AG10803 (cell line): ENCODE measurements around the gene PLVAP.

Experiments
- DNase-seq: peaks from one replicate; pipeline ENCODE4 v3.0.0; 2010; ENCODE audit warnings: low read depth
- H3K4me3 ChIP-seq: 2 replicates; pipeline ENCODE4 v1.5.1; 2011; ENCODE audit warnings: mild to moderate bottlenecking, low read length, control low read depth
- TF ChIP-seq, protein P1 (sequence below): conservative IDR thresholded peaks from 2 replicates; pipeline ENCODE4 v1.5.1; 2011; ENCODE audit warnings: mild to moderate bottlenecking, low read length, control low read depth, inconsistent platforms

The PLVAP gene

DNA sequence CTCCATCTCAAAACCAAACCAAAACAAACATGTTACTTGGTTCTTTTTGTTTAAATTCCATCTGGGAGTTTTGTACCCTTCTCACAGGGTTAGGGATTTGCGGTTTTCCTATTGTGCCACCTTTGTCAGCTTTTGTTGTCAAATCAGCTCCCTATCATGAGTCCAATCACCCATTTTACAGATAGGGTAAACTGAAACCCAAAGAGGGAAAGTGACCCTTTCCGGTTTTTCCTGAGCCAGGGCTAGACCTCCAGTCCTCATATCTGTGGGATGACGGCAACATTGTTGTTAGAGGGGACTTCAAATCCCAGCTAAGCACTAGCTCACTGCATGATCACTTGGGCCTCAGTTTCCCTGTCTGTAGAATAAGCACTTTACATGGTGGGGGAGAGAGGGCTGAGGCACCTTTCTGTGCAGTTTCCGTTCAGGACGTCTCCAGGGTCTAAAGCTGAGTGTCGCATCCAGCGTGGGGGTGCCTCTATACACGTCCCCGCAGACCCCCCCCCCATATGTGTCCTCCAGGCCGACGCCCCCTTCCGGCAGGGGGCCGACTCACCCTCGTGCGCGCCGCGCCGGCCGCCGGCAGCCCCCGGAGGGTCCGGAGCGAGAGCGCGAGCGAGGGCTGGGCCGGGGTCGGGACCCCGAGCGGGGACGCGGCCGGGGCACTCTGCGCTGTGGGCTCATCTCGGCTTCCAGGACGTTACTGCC is 13.0 kb upstream of the PLVAP start:
- peak overlapping the region; percentile 70 for H3K4me3 ChIP-seq
- no peak for DNase-seq
- TF ChIP-seq, protein P1, sequence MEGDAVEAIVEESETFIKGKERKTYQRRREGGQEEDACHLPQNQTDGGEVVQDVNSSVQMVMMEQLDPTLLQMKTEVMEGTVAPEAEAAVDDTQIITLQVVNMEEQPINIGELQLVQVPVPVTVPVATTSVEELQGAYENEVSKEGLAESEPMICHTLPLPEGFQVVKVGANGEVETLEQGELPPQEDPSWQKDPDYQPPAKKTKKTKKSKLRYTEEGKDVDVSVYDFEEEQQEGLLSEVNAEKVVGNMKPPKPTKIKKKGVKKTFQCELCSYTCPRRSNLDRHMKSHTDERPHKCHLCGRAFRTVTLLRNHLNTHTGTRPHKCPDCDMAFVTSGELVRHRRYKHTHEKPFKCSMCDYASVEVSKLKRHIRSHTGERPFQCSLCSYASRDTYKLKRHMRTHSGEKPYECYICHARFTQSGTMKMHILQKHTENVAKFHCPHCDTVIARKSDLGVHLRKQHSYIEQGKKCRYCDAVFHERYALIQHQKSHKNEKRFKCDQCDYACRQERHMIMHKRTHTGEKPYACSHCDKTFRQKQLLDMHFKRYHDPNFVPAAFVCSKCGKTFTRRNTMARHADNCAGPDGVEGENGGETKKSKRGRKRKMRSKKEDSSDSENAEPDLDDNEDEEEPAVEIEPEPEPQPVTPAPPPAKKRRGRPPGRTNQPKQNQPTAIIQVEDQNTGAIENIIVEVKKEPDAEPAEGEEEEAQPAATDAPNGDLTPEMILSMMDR, result no peak; the same call in 1 of the 2 replicates

DNA sequence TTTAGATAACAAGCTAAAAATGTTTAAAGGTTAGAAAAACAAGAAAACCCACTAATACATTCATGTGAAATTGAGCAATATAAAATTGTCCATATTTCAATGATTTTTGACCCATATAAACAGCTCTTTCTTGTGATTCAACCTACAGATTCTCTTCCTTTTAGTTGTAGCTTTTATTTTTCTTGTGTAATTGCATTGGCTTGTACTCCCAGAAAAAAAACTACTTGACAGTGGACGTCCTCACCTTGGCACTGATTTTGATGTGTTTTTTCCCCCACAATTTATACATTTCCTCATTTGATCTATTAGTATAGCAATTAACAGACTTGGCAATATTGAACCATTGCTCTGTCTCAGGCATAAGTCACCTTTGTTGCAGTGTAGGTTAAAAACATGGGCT is 12.1 kb upstream of the PLVAP start:
- H3K4me3 ChIP-seq, result no peak overlapping the region
- no peak for DNase-seq
- TF ChIP-seq, protein P1, result no peak

DNA sequence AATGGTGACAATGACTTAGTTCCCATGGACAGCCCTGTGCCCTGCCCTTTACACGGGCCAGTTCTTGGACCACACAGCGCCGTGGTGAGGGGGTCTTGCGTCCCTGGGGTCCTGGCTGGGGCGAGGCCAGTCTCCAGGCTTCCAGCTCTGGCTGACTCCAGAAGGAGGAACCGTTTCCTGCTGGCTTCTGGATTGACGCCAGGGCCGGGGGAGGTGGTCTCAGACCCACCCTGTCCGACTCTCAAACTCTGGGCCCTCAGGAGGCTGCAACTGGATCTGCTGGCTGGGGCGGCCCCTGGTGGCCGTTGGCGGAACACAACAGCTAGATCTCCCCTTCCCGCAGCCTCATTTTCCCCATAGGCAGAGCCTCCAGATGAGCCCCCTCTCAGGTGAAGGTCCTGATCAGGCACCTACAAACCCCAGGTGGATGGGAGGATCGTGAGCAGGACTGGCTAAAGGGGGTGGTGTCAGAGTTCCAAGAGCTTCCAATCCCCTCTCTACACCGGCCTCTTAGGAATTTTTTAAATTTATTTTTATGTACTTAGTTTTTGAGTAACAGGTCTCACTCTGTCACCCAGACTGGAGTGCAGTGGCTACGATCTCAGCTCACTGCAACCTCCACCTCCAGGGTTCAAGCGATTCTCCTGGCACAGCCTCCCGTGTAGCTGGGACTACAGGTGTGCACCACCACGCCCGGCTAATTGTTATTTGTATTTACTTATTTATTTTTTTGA is 8.9 kb upstream of the PLVAP start:
- peak; percentile 23 for DNase-seq
- H3K4me3 ChIP-seq, result no peak overlapping the region
- TF ChIP-seq, protein P1, result peak; percentile 92

DNA sequence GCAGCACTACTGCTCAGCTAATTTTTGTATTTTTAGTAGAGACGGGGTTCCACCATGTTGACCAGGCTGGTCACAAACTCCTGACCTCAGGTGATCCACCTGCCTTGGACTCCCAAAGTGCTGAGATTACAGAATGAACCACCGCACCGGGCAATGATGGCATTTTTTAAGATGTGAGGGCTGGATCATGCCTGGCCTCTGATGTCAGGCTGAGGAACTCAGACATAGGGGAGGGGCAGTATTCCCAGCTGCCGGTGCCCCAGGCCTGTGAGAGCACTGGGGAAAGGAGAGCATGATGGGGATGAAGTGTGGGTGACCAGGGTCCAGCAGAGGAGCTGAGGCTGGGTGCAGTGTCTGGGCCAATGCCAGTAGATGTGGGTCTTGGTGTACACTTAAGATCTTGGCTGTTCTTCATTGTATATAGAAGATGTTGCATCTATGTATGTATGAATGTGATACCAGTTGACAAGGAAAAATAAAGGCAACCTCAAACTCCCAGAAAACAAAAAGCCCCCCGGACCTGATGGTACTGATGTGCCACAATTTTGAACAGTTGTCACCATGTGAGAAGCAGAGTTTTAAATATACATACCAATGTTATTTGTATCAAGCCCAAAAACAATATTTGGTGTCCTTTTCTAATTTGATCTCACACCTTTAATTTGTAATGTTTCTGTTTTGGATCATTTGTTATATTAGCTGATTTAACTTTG is 3.4 kb upstream of the PLVAP start:
- no peak overlapping the region for H3K4me3 ChIP-seq
- TF ChIP-seq, protein P1, result no peak
- DNase-seq, result no peak

DNA sequence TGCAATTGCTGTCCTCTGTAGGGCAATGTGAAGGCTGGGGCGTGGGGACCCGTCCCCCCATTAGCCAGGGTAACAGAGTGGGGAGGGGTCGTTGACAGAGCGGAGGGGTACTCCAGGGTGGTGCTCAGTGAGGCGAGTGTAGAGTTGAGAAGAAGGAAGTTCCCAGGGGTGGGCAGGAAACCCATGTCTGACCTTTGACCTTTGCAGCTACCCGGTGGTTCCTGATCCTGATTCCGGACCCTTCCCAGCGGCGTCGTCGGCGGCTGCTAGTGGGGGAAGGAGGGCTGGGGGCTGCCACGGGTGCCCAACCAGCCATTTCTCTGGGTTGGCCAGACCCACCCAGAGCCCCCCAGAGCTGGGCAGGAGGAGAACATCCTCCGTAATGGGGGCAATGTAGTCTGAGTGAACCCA is 2.1 kb upstream of the PLVAP start:
- DNase-seq, result no peak
- no peak overlapping the region for H3K4me3 ChIP-seq
- TF ChIP-seq, protein P1, result no peak

DNA sequence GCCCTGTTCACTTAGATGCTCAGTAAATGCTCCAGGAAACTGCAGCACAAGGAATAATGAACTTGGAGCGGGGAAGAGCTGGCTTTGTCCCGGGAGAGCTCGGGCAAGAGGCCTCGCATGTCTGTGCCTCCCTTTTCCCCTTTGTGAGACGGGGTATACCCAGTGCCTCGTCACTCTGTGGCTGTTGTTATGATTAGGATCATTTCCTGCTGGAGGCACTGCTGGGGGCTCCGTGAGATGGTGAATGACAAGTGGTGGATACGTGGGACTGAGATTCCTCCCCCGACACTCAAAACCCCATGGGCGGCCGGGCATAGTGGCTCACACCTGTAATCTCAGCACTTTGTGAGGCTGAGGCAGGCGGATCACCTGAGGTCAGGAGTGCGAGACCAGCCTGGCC is 1.1 kb upstream of the PLVAP start:
- no peak for DNase-seq
- H3K4me3 ChIP-seq, result no peak overlapping the region
- TF ChIP-seq, protein P1, result no peak
